Spinal cord (tissue), 10 donors: ENCODE data around the gene AOPEP. TPM values are rescaled to one million over a fixed set of nuclear protein-coding genes. Genes with fewer than 3 reads are reported as not detected.

Experiments
- DNase-seq, 6 donors: peaks; one replicate each; pipeline versions ENCODE4 v3.0.0 to v3.0.0-alpha.2; 2013 to 2015; ENCODE audit warnings: low spot score in 6 of 6, low read depth in 4 of 6
- H3K27ac ChIP-seq: one replicate; pipeline ENCODE4 v1.5.1; 2013; ENCODE audit warnings: low read depth, low read length, control low read depth
- H3K27me3 ChIP-seq: one replicate; pipeline ENCODE4 v1.6.1; 2013; ENCODE audit warnings: low read length; ENCODE audit not compliant: control insufficient read depth, insufficient read depth
- H3K36me3 ChIP-seq: one replicate; pipeline ENCODE4 v1.6.1; 2013; ENCODE audit warnings: low read length; ENCODE audit not compliant: control insufficient read depth, insufficient read depth
- H3K4me1 ChIP-seq: one replicate; pipeline ENCODE4 v1.6.1; 2013; ENCODE audit warnings: low read length; ENCODE audit not compliant: control insufficient read depth, insufficient read depth
- H3K4me3 ChIP-seq: one replicate; pipeline ENCODE4 v1.5.1; 2013; ENCODE audit warnings: low read depth, low read length, control low read depth
- H3K9me3 ChIP-seq: one replicate; pipeline ENCODE4 v1.6.1; 2013; ENCODE audit warnings: low read length; ENCODE audit not compliant: control insufficient read depth, insufficient read depth
- WGBS: methylation state at CpG from one replicate; pipeline ENCODE4 v1.1.5; 2013; ENCODE audit warnings: missing lambda C conversion rate; ENCODE audit not compliant: insufficient coverage; 5-methylcytosine and 5-hydroxymethylcytosine counted together
- polyA plus RNA-seq, 2 donors: library from polyadenylated mRNA; unstranded; fragments of 120-200 nt; gene quantifications; one replicate each; pipeline ENCODE4 v1.2.1, GENCODE V29; 2013; ENCODE audit not compliant: insufficient read length in 2 of 2
- total RNA-seq, 2 donors: library from RNA; depleted of rRNA in 1 of 2; stranded (reverse); fragments of 120-200 nt in 1 of 2; fragments of >200 nt in 1 of 2; gene quantifications; one replicate each; pipeline versions ENCODE4 v1.2.3 to v1.2.4, GENCODE V29; 2013 to 2014
- donor health status: healthy.

AOPEP gene
- total and polyA plus RNA-seq, 4 donors: 42.8 to 77.4 (median 56.3) TPM

DNA sequence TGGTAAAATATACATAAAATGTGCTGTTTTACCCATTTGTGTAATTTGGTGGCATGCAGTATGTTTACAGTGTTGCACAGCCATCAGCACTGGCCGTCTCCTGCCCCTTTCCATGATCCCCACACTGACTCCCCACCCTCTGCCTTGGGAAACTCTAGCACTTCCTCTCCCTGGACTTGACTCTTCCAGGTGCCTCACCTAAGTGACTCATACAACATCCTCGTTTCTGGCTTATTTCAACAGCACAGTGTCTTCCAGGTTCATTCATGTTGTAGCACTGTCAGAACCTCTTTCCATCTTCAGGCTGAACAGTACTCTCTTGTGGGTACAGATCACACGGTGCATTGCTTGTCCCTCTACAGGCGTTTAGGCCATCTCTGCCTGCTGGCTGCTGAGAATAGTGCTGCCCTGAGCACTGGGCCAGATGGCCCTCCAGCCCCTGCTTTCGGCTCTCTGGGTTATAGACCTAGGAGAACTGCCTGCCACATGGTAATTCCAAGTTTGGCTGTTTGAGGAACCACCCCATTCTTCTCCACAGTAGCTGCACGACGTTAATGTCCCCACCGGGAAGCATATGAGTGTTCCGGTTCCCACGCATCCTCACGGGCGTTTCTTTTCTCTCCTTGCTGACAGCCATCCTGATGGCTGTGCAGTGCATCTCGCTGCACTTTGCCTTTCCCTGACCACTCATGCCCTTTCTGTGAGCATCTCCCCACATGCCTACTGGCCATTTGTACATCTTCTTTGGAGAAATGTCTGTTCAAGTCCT lies 379.2 kb downstream of the AOPEP start:
- no peak overlapping the region for H3K4me3 ChIP-seq
- 71% methylated on average over 13 of the region's 13 CpGs for WGBS
- no peak for DNase-seq
- peaks cover 61% of the 10 kb centered on the region for H3K4me1 ChIP-seq
- H3K27ac ChIP-seq: no peak overlapping the region
- H3K9me3 ChIP-seq: no peaks in the 10 kb centered on the region
- H3K36me3 ChIP-seq: peaks cover 45% of the 10 kb centered on the region
- no peaks in the 10 kb centered on the region for H3K27me3 ChIP-seq

DNA sequence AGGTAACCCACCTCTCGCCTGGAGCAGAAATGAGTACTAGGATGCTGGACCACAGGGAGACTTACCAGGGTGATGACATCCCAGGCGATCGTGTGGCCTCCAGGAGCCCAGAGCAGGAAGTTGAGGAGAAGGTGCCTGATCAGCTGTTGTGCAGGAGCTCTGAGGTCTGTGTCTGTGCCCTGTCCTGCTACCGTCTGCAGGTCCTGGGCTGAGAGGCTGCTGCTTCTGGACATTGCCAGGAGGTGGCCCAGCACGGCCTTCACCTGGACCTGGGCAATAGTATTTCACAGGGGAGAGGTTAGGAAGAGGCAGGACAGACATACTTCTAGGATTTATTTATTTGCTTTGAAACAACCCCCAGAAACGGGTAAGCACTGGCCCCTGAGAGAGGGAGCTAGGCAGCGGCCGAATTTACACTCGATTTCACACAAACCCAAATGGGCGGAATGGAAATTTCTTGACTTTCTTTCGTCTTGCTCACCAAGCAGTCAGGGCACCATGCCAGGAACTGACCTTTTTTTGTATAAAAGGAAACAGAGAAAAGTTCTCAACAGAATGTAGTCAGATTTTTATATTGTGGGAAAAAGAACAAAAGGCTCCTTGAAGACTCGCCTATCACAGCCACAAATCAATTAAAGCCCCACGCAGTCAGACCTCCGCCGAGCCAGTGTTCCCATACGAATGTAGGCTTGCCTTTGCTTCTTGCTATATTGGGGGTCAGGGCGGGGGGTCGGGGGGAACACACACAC lies 380.7 kb downstream of the AOPEP start:
- no peak overlapping the region for H3K4me3 ChIP-seq
- WGBS: 69% methylated on average over 8 of the region's 18 CpGs
- H3K4me1 ChIP-seq: peaks cover 57% of the 10 kb centered on the region
- DNase-seq: peak in 3 of 6 donors; percentile 62 to 81 (median 78)
- H3K27ac ChIP-seq: peak overlapping the region; percentile 93
- H3K36me3 ChIP-seq: peaks cover 51% of the 10 kb centered on the region
- H3K9me3 ChIP-seq: no peaks in the 10 kb centered on the region
- H3K27me3 ChIP-seq: no peaks in the 10 kb centered on the region

DNA sequence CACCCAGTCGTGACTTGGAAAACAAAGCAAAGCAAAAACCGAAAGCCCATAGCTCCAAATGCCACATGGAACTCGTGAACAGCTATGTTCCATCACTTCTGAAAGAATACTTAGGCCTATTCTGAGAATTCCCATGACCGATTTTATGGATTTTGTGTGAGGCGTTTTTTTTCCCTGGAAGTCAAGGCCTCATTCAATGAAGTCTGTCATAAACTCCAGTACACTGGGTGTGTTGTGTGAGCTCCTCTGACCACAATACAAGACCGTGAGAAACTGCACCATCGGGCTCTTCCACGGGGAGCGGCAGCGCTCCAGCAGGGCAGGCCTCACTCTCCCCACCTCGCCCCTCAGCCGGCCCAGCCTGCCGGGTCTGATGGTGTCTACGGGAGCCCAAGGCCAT lies 381.5 kb downstream of the AOPEP start:
- Histone ChIP-seq H3K4me3 (no peak overlapping the region), H3K27me3 (no peaks in the 10 kb centered on the region), H3K4me1 (peaks cover 50% of the 10 kb centered on the region), H3K36me3 (peaks cover 55% of the 10 kb centered on the region), H3K9me3 (no peaks in the 10 kb centered on the region), H3K27ac (peak overlapping the region; percentile 93)
- DNase-seq: peak in 2 of 6 donors; percentile 58 to 64
- 50% methylated on average over 5 of the region's 14 CpGs for WGBS

DNA sequence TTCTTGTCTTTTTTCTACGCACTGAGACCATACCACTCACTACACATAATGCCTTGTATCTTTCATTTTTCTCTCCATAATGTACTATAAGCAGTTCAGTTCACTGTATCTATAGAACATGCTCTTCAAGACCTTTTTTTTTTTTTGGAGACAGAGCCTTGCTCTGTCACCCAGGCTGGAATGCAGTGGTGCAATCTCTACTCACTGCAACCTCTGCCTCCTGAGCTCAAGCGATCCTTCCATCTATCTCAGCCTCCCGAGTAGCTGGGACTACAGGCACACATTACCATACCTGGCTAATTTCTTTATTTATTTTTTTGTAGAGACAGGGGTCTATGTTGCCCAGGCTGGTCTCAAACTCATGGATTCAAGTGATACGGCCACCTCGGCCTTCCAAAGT lies 382.3 kb downstream of the AOPEP start:
- DNase-seq: no peak
- Histone ChIP-seq H3K27ac (peak overlapping the region; percentile 93), H3K9me3 (no peaks in the 10 kb centered on the region), H3K4me1 (peaks cover 44% of the 10 kb centered on the region), H3K4me3 (no peak overlapping the region), H3K27me3 (no peaks in the 10 kb centered on the region), H3K36me3 (peaks cover 49% of the 10 kb centered on the region)
- 100% methylated on average over 1 of the region's 5 CpGs for WGBS

DNA sequence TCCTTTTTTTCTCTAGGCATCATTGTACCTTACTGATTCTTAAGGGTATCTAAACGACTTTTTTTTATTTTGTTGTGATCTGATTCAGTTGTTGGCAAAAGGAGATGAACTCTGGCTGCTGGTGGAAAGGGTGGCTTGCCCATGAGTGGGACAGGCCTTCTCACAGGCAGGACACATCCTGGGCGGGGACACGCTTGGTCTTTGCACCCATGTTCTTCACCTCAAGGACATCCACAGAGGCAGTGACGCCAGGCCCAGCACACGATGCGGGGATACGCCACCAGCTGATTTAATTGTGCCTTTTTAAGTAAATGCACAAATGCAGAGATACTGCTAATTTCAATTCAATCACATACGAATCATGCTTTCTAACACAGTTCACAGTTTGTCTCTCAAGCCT lies 383.0 kb downstream of the AOPEP start:
- Histone ChIP-seq H3K36me3 (peaks cover 42% of the 10 kb centered on the region), H3K4me3 (no peak overlapping the region), H3K27me3 (no peaks in the 10 kb centered on the region), H3K9me3 (no peaks in the 10 kb centered on the region), H3K27ac (peak overlapping the region; percentile 93), H3K4me1 (peaks cover 37% of the 10 kb centered on the region)
- DNase-seq: no peak
- 90% methylated on average over 7 of the region's 8 CpGs for WGBS

DNA sequence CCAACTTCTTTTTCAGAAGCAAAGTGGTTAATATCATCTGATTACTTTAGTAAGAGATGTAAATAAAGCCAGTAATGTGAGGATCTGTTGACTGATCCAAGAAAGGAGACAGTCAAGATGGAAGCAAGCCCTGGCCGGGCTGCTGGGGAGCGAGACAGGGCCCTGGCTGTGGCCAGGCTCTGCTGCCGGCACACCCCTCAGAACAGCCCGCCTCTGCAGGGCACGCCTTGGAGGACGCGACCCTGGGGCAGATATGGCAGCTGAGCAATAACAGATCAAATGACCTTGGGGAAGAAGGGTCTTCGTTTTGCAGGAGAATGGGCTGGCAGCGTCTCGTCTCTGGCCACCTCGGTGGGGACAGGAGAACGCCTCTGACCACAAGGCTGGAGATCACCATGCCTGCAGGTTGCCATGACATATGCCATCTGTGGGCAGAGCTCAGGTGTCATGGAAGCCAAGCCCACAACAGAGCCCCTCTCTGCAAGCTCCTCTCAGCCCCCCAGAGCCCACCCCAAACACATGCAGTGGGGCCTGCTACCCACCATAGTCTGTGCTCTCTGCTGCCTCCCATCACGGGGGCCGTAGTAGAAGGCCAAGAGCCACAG lies 384.5 kb downstream of the AOPEP start:
- Histone ChIP-seq H3K4me1 (peaks cover 33% of the 10 kb centered on the region), H3K9me3 (no peaks in the 10 kb centered on the region), H3K27me3 (no peaks in the 10 kb centered on the region), H3K27ac (peak overlapping the region; percentile 33), H3K36me3 (peaks cover 31% of the 10 kb centered on the region), H3K4me3 (no peak overlapping the region)
- DNase-seq: no peak
- WGBS: 80% methylated on average over 12 of the region's 14 CpGs

DNA sequence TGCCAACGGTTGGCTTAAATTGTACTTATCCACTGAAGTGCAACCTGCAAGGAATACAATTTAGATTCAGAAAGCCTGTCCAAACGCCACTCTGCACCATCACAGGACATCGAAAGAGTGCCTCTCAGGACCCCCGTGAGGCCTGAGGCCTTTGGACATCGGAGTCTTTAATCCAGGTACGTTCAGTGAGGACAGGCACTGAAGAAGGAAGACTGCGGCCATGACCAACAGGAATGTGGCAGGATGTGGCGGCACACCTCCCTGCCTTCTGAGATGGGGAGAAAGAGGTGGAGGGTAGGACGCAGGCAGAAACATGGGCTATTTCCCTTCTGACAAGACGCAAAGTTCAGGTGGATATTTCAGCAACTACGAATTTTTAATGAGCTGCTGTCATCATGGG lies 385.2 kb downstream of the AOPEP start:
- Histone ChIP-seq H3K36me3 (peaks cover 28% of the 10 kb centered on the region), H3K4me1 (peaks cover 29% of the 10 kb centered on the region), H3K27me3 (no peaks in the 10 kb centered on the region), H3K4me3 (no peak overlapping the region), H3K9me3 (no peaks in the 10 kb centered on the region), H3K27ac (no peak overlapping the region)
- 93% methylated on average over 11 of the region's 11 CpGs for WGBS
- no peak for DNase-seq

DNA sequence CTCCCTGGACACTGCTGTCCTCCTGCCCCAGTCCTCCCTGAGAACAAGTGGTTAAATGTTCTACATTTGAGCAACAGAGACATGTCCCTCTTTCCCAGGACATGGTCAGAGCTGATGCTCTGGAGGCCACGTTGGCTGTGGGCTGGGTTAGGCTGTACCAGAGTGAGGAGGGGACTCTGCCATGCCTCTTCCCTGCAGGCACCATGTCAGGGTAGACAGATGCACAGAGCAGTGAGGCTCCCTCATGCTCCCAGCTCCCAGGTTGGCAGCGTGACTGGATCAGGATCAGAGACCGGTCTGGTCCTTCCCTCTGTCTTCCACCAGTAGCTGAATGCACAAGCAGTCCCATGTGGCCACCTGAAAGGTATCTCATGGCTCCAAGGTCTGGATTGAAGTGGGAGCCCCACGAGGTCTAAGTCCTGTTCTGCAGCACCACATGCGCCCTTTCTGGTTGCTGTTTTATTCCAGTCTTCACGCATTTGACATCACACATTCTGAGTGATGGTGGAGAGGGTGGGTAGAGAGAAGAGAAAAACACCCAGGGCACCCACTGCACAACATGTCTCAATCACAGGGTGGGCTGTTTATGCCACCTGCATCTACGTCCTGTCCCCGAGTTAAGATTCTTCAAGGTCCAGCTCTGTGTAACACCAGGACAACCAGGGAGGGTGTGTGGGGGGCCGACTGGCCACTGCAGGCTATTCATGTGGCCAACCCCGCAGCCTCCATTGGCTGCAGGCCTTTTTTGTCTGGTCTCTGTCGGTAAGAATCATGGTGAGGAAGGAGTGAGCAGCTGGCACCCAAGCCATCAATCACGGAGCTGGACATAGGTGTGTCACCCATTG lies 386.2 kb downstream of the AOPEP start:
- Histone ChIP-seq H3K36me3 (peaks cover 24% of the 10 kb centered on the region), H3K4me3 (no peak overlapping the region), H3K27ac (no peak overlapping the region), H3K27me3 (no peaks in the 10 kb centered on the region), H3K4me1 (peaks cover 20% of the 10 kb centered on the region), H3K9me3 (no peaks in the 10 kb centered on the region)
- 78% methylated on average over 11 of the region's 12 CpGs for WGBS
- no peak for DNase-seq

DNA sequence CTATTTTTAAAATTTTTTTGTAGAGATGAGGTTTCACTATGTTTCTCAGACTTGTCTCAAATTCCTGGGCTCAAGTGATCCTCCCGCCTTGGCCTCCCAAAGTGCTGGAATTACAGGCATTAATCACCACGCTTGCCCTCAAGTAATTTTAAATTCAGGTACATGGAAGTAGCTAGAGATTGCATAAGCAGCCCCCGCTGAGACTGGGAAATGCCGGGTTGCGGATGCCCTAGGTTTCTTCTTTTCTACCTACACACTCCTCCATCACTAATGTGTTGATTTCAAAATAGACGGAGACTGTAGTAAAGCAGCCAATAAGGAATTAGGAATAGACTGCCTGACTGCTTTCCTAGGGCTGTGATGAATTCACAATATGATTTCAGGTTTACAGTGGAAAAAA lies 388.6 kb downstream of the AOPEP start:
- no peak for DNase-seq
- Histone ChIP-seq H3K9me3 (no peaks in the 10 kb centered on the region), H3K36me3 (peaks cover 21% of the 10 kb centered on the region), H3K4me3 (no peak overlapping the region), H3K27ac (no peak overlapping the region), H3K27me3 (no peaks in the 10 kb centered on the region), H3K4me1 (peaks cover 14% of the 10 kb centered on the region)
- WGBS: 86% methylated on average over 1 of the region's 6 CpGs
